Adipose tissue (tissue), 3 donors: ENCODE results near the gene ROBO2. TPM values are rescaled to one million over a fixed set of nuclear protein-coding genes. Genes with fewer than 3 reads are reported as not detected.

Experiments
- H3K27ac ChIP-seq: one replicate; pipeline ENCODE4 v1.5.1; 2013; ENCODE audit warnings: low read depth, low read length
- WGBS, 3 donors: extraction: QIAGEN DNeasy Blood & Tissue Kit; methylation state at CpG; one replicate each; pipeline ENCODE4 v1.1.7; 2013; 5-methylcytosine and 5-hydroxymethylcytosine counted together
- polyA plus RNA-seq, 3 donors: library from polyadenylated mRNA; stranded (reverse); fragments of 200-250 nt; gene quantifications; one replicate each; pipeline ENCODE4 v1.2.3, GENCODE V29; 2013
- donor health status: healthy with polysubstance abuse.
- donor health status: Bipolar disorder and iron deficiency.
- donor health status: healthy.

The ROBO2 gene
- polyA plus RNA-seq, 3 donors, result 0.18 to 1.3 (median 0.62) TPM

DNA sequence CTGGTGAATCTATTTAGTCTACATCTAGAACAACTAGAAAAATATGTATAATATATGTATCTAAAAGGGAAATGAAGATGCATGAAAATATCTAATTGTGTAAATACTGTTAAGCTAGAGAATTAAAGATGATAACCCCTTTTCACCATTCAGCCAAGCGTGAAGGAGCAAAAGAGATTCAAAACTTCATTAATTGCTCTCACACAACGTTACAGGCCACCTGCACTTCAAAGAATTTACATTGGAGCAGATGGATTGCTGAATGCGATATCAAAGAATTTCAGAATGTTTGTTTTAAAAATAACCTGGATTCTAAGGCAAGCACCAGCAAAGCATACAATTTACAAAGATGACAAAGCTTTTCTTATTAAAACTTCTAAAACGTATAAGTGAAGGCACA is 243.2 kb downstream of the ROBO2 start:
- 49 to 87% (median 81%) methylated on average over 4 of the region's 4 CpGs for WGBS, 3 donors
- no peak overlapping the region for H3K27ac ChIP-seq

DNA sequence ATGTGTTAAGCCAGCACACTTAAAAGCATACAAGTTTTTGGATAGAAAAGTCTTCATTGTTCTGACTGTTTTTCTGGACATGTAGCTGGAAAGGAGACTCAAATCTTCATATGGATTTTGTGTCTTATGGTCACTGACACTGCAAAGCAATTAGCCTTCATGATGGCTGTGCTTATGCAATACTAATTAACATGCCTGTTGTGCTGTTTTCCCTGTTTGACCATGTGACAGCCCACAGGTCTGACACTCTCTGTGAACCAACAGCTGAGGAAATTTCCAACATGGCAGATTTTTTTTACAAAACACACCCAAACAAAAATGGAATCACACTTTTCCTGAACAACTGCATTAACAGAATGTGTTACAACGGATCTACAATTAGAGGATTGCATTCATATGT is 248.4 kb downstream of the ROBO2 start:
- no peak overlapping the region for H3K27ac ChIP-seq
- WGBS, 3 donors, result 69 to 92% (median 83%) methylated on average over 1 of the region's 1 CpG

DNA sequence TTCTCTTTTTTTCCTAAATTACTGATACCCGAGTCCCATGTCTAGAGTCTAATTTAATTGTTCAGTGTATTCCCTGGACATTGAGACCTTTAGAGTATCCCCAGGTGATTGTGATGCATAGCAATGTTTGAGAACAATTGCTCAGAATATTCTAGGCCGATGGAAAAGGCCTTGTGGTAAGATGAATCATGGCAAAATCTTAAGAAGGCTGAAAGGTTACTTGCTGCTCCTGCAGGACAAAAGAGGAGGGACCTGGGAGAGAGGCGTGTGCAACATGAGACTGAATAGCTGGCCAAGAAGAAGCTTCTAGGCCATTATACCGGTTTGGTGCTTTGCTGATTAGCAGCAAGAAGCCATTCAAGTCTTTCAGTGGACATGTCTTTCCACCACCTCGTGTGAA is 256.6 kb downstream of the ROBO2 start:
- no peak overlapping the region for H3K27ac ChIP-seq
- 84 to 88% (median 87%) methylated on average over 5 of the region's 5 CpGs for WGBS, 3 donors

DNA sequence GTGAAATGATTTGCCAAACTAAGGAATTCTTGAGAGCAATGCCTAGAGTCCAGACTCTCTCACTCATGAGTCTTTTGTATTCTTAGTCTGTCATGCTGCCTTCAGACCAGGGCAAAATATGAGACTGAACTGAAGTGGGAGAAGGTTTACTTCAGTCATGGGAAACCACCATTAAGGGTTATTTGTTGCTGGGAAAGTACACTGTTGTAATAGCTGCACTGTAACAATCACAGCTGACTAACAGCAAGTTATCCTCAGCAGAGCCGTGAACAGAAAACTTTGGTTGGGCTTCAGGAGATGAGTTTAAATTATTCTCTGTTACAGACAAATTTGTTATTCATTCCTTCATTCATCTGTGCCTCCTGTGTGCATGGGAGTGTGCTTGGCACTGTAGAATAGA is 258.5 kb downstream of the ROBO2 start:
- WGBS, 3 donors, result 42 to 71% (median 68%) methylated on average over 1 of the region's 1 CpG
- H3K27ac ChIP-seq, result no peak overlapping the region

- WGBS, 3 donors, result 73 to 81% (median 75%) methylated on average over 12 of the region's 12 CpGs
- H3K27ac ChIP-seq, result no peak overlapping the region
Measured at GRCh38 chr3:77303955-77304699, 264.2 kb downstream of the ROBO2 start.

DNA sequence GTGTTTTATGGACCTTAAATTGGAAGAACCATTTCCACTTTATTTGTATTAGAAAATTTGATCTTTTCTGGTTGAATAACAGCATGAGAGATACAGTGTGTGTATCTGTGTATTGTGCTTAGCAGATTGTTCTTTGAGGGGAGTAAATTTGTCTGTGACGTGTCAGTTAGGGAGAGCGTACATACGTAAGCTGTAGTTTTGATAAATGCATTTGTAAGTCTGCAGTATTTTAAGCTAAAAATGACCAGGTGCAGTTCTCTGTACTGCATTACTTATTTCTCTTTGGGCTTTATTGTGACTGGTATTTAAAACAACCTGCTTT is 264.8 kb downstream of the ROBO2 start:
- H3K27ac ChIP-seq, result no peak overlapping the region
- 30 to 62% (median 33%) methylated on average over 3 of the region's 3 CpGs for WGBS, 3 donors

DNA sequence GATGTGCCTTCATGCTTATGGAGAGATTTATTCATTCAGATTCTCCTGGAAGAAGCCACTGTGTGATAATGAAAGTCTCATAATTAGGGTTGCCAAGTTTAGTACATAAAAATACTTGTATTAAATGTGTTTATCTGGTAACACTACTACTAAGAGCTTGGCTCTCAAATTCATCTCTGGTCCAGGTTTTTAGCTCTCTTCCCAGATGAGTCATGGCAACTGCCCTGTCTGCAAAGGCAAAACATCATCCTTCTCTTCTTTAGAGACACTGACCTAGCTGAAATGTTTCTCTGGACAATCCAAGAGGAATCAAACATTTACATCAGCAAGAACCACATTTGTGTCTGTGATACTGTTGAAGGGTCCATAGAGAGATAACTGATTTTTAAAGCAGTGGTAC is 269.6 kb downstream of the ROBO2 start:
- H3K27ac ChIP-seq, result no peak overlapping the region

DNA sequence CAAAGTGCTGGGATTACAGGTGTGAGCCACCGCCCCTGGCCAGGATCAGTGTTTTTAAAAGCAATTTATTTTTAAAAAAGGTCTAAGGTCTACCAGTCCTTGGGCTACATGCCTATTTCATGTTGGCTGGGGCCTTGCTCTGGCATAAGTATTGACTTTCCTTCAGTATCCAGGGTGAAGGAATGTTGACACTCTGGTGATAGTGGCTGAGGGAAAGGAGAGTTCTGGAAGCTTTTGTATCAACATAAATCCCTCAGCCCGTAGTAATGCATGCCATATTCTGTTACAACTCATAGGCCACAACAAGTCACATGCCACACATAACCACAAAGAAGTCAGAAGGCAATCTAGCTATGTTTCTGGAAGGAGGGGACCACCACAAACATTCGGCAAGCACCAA is 273.9 kb downstream of the ROBO2 start:
- no peak overlapping the region for H3K27ac ChIP-seq
- WGBS, 3 donors, result 45 to 91% (median 89%) methylated on average over 3 of the region's 3 CpGs

DNA sequence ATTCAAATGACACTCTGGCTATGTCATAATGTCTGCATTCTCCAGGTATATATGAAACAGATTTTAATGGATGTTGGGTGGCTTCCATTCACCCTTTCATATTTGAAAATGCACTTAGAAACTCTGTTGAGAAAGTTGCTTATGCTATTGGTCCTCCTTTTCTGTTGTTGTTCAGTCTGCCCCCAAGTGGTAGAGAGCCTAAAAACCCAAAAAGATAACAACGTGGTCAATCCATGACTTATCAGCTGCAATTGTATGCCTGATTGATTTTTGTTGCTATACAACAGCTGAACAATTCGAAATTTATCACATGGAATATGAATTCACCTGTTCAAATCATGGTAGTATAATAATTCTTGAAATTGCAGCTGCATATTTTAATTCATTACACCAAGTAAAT is 279.8 kb downstream of the ROBO2 start:
- 17 to 46% (median 42%) methylated on average over 2 of the region's 2 CpGs for WGBS, 3 donors
- H3K27ac ChIP-seq, result no peak overlapping the region

- 5 to 26% (median 6%) methylated on average over 3 of the region's 3 CpGs for WGBS, 3 donors
- H3K27ac ChIP-seq, result no peak overlapping the region
Measured at GRCh38 chr3:77320514-77320913, 280.6 kb downstream of the ROBO2 start.

GRCh38 chr3:77321646-77322045 is 281.7 kb downstream of the ROBO2 start:
- WGBS, 3 donors, result 77 to 82% (median 79%) methylated on average over 6 of the region's 6 CpGs
- H3K27ac ChIP-seq, result no peak overlapping the region

DNA sequence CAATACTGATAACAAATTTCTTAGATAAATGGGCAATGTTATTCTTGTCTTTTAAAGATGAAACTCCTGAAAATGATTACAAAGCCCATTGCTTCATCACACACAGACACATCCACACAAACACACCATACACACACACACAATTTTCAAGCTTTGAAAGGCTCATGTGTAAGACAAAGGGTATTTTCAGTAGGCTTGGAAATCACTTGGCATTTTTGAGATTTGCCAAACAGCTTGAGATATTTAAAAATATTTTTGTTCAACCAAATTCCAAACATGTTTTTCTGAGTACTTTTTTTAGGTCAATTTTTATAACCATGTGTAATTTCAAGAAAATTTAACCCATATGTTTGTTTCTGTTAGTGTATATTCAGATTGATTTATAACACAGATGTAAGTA is 283.7 kb downstream of the ROBO2 start:
- no peak overlapping the region for H3K27ac ChIP-seq

DNA sequence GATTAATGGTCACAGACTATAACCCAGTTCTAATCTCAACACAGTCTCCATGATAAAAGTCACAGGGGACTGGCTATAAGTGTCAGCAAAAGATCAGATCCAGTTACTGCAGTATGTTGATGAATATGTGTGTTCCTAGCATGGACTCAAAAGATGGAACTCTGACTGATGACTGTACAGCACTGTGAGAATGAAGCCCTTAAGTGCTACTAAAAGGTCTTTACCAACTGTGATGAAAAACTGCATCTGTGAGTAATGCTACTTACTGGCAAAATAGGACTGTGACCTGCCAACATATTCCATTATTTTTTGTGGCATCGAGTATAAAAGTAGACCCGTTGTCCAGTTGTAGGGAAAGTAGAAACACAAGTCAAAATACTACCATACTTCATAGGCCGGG is 284.2 kb downstream of the ROBO2 start:
- 92 to 97% (median 94%) methylated on average over 3 of the region's 3 CpGs for WGBS, 3 donors
- no peak overlapping the region for H3K27ac ChIP-seq

GRCh38 chr3:77325280-77325679 is 285.4 kb downstream of the ROBO2 start:
- WGBS, 3 donors, result 87 to 92% (median 91%) methylated on average over 2 of the region's 2 CpGs
- no peak overlapping the region for H3K27ac ChIP-seq

DNA sequence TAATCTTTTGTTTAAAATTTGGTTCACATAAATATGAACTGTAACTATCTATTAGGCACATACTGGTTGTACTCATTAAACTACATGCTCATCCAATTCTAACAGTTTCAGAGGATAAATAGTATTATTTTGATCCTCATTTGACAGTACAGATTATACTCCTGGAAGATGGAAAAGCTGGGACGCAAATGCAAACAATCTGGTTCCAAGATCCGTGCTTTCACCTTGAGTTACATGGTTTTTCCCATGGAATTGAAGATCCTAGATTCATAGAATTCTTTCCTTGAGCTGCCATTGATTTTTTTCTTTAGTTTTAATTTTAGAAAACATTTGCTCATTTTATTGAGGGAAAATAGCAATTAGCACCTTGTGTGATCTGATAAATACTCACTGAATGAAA is 285.8 kb downstream of the ROBO2 start:
- 78 to 92% (median 88%) methylated on average over 2 of the region's 2 CpGs for WGBS, 3 donors
- no peak overlapping the region for H3K27ac ChIP-seq

DNA sequence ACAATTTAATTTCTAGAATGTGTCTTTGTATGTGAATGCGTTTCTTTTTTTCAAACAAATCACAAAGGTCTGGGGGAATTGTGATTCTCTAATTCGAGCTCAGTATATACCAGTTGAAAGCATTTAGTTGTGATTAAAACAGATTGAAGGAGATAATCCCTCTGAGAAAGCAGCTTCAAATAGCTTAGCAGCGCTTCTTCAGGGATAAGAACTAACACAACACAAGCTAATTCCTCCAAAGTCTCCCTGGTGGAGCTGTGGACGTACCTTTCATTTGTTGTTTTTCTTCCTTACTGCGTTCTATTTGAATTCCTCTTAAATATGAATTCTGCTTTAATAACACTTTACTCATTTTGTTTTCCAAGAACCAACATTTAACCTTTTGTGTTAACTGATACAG is 286.7 kb downstream of the ROBO2 start:
- 88 to 91% (median 89%) methylated on average over 5 of the region's 5 CpGs for WGBS, 3 donors
- H3K27ac ChIP-seq, result no peak overlapping the region

- no peak overlapping the region for H3K27ac ChIP-seq
- WGBS, 3 donors, result 40 to 62% (median 45%) methylated on average over 1 of the region's 1 CpG
Measured at GRCh38 chr3:77328690-77329089, 288.8 kb downstream of the ROBO2 start.

GRCh38 chr3:77329116-77329515 is 289.2 kb downstream of the ROBO2 start:
- 41 to 54% (median 45%) methylated on average over 4 of the region's 4 CpGs for WGBS, 3 donors
- no peak overlapping the region for H3K27ac ChIP-seq

GRCh38 chr3:77338195-77338594 is 298.3 kb downstream of the ROBO2 start:
- 32 to 73% (median 68%) methylated on average over 5 of the region's 5 CpGs for WGBS, 3 donors

DNA sequence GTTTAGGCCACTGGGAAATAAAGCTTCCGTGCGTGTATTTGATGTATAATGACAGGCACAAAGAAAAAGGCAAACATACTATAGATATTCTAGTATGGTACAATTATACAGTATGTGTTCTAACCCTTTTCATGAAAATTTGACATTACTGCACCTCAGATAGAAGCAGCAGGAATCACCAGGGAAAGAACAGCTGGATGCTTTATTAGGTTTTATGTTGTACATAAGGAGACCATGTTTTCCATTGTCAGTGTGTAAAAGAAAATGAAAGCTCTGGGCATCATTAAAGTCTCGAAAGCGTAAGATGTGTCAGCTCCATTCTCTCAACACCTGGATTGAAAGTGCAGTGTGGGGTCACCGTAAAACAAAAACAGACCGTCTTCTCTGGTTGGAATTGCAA is 302.1 kb downstream of the ROBO2 start:
- no peak overlapping the region for H3K27ac ChIP-seq
- 91 to 96% (median 93%) methylated on average over 6 of the region's 6 CpGs for WGBS, 3 donors

More at GRCh38 chr3:77338195-77338594, 298.3 kb downstream of the ROBO2 start:
- no peak overlapping the region for H3K27ac ChIP-seq

GRCh38 chr3:77342688-77343087 is 302.8 kb downstream of the ROBO2 start:
- 77 to 83% (median 77%) methylated on average over 5 of the region's 5 CpGs for WGBS, 3 donors
- no peak overlapping the region for H3K27ac ChIP-seq
